Measurements from ENCODE around the gene CARM1. TPM values are rescaled to one million over a fixed set of nuclear protein-coding genes. Genes with fewer than 3 reads are reported as not detected.

Gene CARM1
- total and polyA plus RNA-seq, 2 of the 13 experiments (the other 11 are each of a cell fraction or from before 2014, with no cell fraction given) = 27.6 to 55.8 TPM

DNA sequence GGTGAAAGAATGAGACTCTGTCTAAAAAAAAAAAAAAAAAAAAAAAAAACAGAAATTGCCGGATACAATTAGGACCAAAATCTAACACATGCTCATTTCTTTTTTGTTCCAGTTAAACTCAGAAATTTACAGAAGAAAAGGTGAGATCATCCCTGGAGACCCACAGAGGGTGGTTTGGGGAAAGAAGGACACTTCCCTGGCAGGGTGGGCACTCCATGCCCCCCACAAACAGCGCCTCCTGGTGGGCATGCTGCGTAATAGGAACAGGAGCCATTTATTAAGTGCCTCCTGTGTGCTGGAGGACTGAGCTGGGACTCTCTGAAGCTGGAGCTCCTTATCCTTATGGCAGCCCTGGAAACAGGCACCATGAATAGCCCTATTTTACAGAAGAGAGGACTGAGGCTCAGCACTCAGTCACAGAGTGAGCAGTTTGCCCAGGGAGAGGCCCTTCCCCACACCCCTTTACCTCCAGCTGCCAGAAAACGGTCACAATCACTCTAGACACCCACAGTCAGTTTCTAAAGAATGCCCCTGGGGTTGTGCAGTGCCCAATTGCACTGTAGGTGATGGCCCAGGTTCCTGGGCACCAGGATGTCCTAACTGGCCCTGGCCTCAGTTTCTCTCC, 13.0 kb upstream of the CARM1 start (continued):
- TF ChIP-seq ZNF275 (CRISPR knock-in tag; IDR thresholded peaks at IDR 0.05; ENCODE audit: borderline replicate concordance) (no peak), ATAD3A (CRISPR knock-in tag; IDR thresholded peaks at IDR 0.05) (no peak), RFX1 (IDR thresholded peaks at IDR 0.05) (no peak), BATF2 (CRISPR knock-in tag; IDR thresholded peaks at IDR 0.05) (no peak), ZNF615 (CRISPR knock-in tag; IDR thresholded peaks at IDR 0.05; ENCODE audit: borderline replicate concordance) (no peak), ADNP (CRISPR knock-in tag; IDR thresholded peaks at IDR 0.05) (no peak), IRX3 (CRISPR knock-in tag; IDR thresholded peaks at IDR 0.05; ENCODE audit: borderline replicate concordance, low read depth) (no peak), ZC3H4 (CRISPR knock-in tag; IDR thresholded peaks at IDR 0.05; ENCODE audit: borderline replicate concordance) (no peak), ZNF432 (CRISPR knock-in tag; IDR thresholded peaks at IDR 0.05; ENCODE audit: borderline replicate concordance) (no peak), REPIN1 (CRISPR knock-in tag; IDR thresholded peaks at IDR 0.05; ENCODE audit: borderline replicate concordance, low read depth) (no peak), ZNF335 (CRISPR knock-in tag; IDR thresholded peaks at IDR 0.05) (peak; percentile 59; the same call in 1 of the 2 replicates), CBX1 (IDR thresholded peaks at IDR 0.05; ENCODE audit: low read depth) (no peak), ZBTB7B (CRISPR knock-in tag; IDR thresholded peaks at IDR 0.05) (peak; percentile 99), ZNF841 (CRISPR knock-in tag; IDR thresholded peaks at IDR 0.05; ENCODE audit: borderline replicate concordance) (no peak), MTF2 (CRISPR knock-in tag; IDR thresholded peaks at IDR 0.05; ENCODE audit: borderline replicate concordance) (no peak)
- TF ChIP-seq, protein P1, sequence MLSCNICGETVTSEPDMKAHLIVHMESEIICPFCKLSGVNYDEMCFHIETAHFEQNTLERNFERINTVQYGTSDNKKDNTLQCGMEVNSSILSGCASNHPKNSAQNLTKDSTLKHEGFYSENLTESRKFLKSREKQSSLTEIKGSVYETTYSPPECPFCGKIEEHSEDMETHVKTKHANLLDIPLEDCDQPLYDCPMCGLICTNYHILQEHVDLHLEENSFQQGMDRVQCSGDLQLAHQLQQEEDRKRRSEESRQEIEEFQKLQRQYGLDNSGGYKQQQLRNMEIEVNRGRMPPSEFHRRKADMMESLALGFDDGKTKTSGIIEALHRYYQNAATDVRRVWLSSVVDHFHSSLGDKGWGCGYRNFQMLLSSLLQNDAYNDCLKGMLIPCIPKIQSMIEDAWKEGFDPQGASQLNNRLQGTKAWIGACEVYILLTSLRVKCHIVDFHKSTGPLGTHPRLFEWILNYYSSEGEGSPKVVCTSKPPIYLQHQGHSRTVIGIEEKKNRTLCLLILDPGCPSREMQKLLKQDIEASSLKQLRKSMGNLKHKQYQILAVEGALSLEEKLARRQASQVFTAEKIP (CRISPR knock-in tag; IDR thresholded peaks at IDR 0.05; ENCODE audit: borderline replicate concordance) = no peak
- TF ChIP-seq, protein P2, sequence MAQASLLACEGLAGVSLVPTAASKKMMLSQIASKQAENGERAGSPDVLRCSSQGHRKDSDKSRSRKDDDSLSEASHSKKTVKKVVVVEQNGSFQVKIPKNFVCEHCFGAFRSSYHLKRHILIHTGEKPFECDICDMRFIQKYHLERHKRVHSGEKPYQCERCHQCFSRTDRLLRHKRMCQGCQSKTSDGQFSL (CRISPR knock-in tag; IDR thresholded peaks at IDR 0.05) = peak; percentile 35; the same call in 1 of the 2 replicates
- TF ChIP-seq, protein P3, sequence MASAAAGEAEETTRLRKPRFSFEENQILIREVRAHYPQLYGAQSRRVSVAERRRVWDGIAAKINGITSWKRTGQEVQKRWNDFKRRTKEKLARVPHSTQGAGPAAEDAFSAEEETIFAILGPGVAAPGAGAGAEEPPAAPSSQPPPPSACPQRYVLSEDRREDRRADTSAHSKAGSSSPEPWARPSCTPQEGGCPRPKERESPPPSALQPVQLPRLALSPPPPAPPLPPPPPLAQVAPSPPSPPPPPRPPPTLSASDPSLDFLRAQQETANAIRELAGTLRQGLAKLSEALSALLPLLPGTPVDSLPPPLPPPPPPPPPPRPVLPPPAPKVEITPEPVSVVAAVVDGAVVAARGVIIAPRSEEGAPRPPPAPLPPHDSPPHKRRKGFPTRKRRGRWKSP (CRISPR knock-in tag; IDR thresholded peaks at IDR 0.05) = no peak
- TF ChIP-seq, protein P4, sequence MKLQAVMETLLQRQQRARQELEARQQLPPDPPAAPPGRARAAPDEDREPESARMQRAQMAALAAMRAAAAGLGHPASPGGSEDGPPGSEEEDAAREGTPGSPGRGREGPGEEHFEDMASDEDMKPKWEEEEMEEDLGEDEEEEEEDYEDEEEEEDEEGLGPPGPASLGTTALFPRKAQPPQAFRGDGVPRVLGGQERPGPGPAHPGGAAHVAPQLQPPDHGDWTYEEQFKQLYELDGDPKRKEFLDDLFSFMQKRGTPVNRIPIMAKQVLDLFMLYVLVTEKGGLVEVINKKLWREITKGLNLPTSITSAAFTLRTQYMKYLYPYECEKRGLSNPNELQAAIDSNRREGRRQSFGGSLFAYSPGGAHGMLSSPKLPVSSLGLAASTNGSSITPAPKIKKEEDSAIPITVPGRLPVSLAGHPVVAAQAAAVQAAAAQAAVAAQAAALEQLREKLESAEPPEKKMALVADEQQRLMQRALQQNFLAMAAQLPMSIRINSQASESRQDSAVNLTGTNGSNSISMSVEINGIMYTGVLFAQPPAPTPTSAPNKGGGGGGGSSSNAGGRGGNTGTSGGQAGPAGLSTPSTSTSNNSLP (IDR thresholded peaks at IDR 0.05; ENCODE audit: low read depth, low read length) = no peak
- TF ChIP-seq, protein P5, sequence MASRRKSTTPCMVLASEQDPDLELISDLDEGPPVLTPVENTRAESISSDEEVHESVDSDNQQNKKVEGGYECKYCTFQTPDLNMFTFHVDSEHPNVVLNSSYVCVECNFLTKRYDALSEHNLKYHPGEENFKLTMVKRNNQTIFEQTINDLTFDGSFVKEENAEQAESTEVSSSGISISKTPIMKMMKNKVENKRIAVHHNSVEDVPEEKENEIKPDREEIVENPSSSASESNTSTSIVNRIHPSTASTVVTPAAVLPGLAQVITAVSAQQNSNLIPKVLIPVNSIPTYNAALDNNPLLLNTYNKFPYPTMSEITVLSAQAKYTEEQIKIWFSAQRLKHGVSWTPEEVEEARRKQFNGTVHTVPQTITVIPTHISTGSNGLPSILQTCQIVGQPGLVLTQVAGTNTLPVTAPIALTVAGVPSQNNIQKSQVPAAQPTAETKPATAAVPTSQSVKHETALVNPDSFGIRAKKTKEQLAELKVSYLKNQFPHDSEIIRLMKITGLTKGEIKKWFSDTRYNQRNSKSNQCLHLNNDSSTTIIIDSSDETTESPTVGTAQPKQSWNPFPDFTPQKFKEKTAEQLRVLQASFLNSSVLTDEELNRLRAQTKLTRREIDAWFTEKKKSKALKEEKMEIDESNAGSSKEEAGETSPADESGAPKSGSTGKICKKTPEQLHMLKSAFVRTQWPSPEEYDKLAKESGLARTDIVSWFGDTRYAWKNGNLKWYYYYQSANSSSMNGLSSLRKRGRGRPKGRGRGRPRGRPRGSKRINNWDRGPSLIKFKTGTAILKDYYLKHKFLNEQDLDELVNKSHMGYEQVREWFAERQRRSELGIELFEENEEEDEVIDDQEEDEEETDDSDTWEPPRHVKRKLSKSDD (CRISPR knock-in tag; IDR thresholded peaks at IDR 0.05; ENCODE audit: low read depth) = no peak
